Nephron progenitor cell (in vitro differentiated cells): ENCODE results near the gene PHF2.

Experiments used
- DNase-seq: peaks from one replicate; pipeline ENCODE4 v3.0.0; 2021
- H3K27ac Mint-ChIP-seq: 2 replicates; pipeline ENCODE4 v1.8.0; 2021; ENCODE audit warnings: mild to moderate bottlenecking, moderate library complexity, mixed read lengths
- H3K27me3 Mint-ChIP-seq: 2 replicates; pipeline ENCODE4 v1.8.0; 2021; ENCODE audit warnings: mild to moderate bottlenecking, low read depth, mixed read lengths; ENCODE audit not compliant: poor library complexity
- H3K36me3 Mint-ChIP-seq: 2 replicates; pipeline ENCODE4 v1.8.0; 2021; ENCODE audit warnings: low read depth, mixed read lengths
- H3K4me1 Mint-ChIP-seq: 2 replicates; pipeline ENCODE4 v1.8.0; 2021; ENCODE audit warnings: mixed read lengths
- H3K4me3 Mint-ChIP-seq: 2 replicates; pipeline ENCODE4 v1.8.0; 2021; ENCODE audit warnings: mild to moderate bottlenecking, moderate library complexity, mixed read lengths
- H3K9me3 Mint-ChIP-seq: 2 replicates; pipeline ENCODE4 v1.8.0; 2021; ENCODE audit warnings: mild to moderate bottlenecking, moderate library complexity, mixed read lengths
- CTCF ChIP-seq: fragments of 200-600 bp; sonication (generic); IDR thresholded peaks from 2 replicates; pipeline ENCODE4 v1.5.0; 2021; ENCODE audit warnings: antibody characterized with exemption

The PHF2 gene

GRCh38 chr9:93699650-93700049 lies 123.3 kb downstream of the PHF2 start:
- Mint-ChIP-seq H3K4me1 (no peaks in the 10 kb centered on the region), H3K27me3 (peaks cover 12% of the 10 kb centered on the region), H3K27ac (no peak overlapping the region), H3K9me3 (peaks cover 28% of the 10 kb centered on the region), H3K4me3 (no peak overlapping the region), H3K36me3 (no peaks in the 10 kb centered on the region)
- TF ChIP-seq CTCF = no peak
- DNase-seq = no peak

GRCh38 chr9:93701494-93702218 lies 125.3 kb downstream of the PHF2 start:
- H3K36me3 Mint-ChIP-seq = no peaks in the 10 kb centered on the region
- TF ChIP-seq CTCF = no peak
- peaks cover 9% of the 10 kb centered on the region for H3K27me3 Mint-ChIP-seq
- no peak overlapping the region for H3K4me3 Mint-ChIP-seq
- no peak overlapping the region for H3K27ac Mint-ChIP-seq
- H3K4me1 Mint-ChIP-seq = no peaks in the 10 kb centered on the region
- DNase-seq = no peak
- H3K9me3 Mint-ChIP-seq = peaks cover 23% of the 10 kb centered on the region

- no peaks in the 10 kb centered on the region for H3K4me1 Mint-ChIP-seq
- no peak overlapping the region for H3K4me3 Mint-ChIP-seq
- no peak for TF ChIP-seq CTCF
- peaks cover 21% of the 10 kb centered on the region for H3K9me3 Mint-ChIP-seq
- DNase-seq = no peak
- H3K36me3 Mint-ChIP-seq = no peaks in the 10 kb centered on the region
- peaks cover 5% of the 10 kb centered on the region for H3K27me3 Mint-ChIP-seq
- no peak overlapping the region for H3K27ac Mint-ChIP-seq
Measured at GRCh38 chr9:93702261-93702660, 125.9 kb downstream of the PHF2 start.

GRCh38 chr9:93708289-93708986 lies 132.1 kb downstream of the PHF2 start:
- H3K36me3 Mint-ChIP-seq = no peaks in the 10 kb centered on the region
- no peak overlapping the region for H3K27ac Mint-ChIP-seq
- peaks cover 6% of the 10 kb centered on the region for H3K27me3 Mint-ChIP-seq
- H3K4me1 Mint-ChIP-seq = no peaks in the 10 kb centered on the region
- H3K9me3 Mint-ChIP-seq = peaks cover 12% of the 10 kb centered on the region
- H3K4me3 Mint-ChIP-seq = no peak overlapping the region
- TF ChIP-seq CTCF = no peak
- DNase-seq = no peak

GRCh38 chr9:93708987-93709302 lies 132.6 kb downstream of the PHF2 start:
- peaks cover 9% of the 10 kb centered on the region for H3K9me3 Mint-ChIP-seq
- TF ChIP-seq CTCF = no peak
- H3K4me3 Mint-ChIP-seq = no peak overlapping the region
- peaks cover 6% of the 10 kb centered on the region for H3K27me3 Mint-ChIP-seq
- H3K4me1 Mint-ChIP-seq = no peaks in the 10 kb centered on the region
- no peaks in the 10 kb centered on the region for H3K36me3 Mint-ChIP-seq
- DNase-seq = no peak
- H3K27ac Mint-ChIP-seq = no peak overlapping the region
